Aorta (tissue), 5 donors: ENCODE measurements around the gene GOLT1A. TPM values are rescaled to one million over a fixed set of nuclear protein-coding genes. Genes with fewer than 3 reads are reported as not detected.

ENCODE experiments used
- ATAC-seq: fragments of 200-7000 bp; cut with Tn5 transposase; one replicate; pipeline ENCODE4 v1.9.1; 2022; ENCODE audit warnings: moderate library complexity; ENCODE audit not compliant: low FRiP score
- DNase-seq, 2 donors: peaks; one replicate each; pipeline ENCODE4 v3.0.0-alpha.2; 2020
- H3K27ac ChIP-seq, 2 donors: one replicate each; pipeline ENCODE4 v1.5.1; 2013; ENCODE audit warnings: low read length in 2 of 2, mild to moderate bottlenecking in 2 of 2, moderate library complexity in 2 of 2, control low read depth in 1 of 2, inconsistent platforms in 1 of 2, low read depth in 1 of 2
- H3K27me3 ChIP-seq, 2 donors: one replicate each; pipeline ENCODE4 v1.6.1; 2013; ENCODE audit warnings: control low read depth in 1 of 2, low read length in 1 of 2, mild to moderate bottlenecking in 1 of 2, moderate library complexity in 1 of 2; ENCODE audit not compliant: insufficient read depth in 2 of 2, control insufficient read depth in 1 of 2
- H3K36me3 ChIP-seq, 2 donors: one replicate each; pipeline ENCODE4 v1.6.1; 2013; ENCODE audit warnings: control low read depth in 1 of 2, low read length in 1 of 2, mild to moderate bottlenecking in 1 of 2; ENCODE audit not compliant: insufficient read depth in 2 of 2, control insufficient read depth in 1 of 2
- H3K4me1 ChIP-seq, 2 donors: one replicate each; pipeline ENCODE4 v1.6.1; 2013; ENCODE audit warnings: low read length in 2 of 2, control low read depth in 1 of 2, mild to moderate bottlenecking in 1 of 2, moderate library complexity in 1 of 2; ENCODE audit not compliant: insufficient read depth in 2 of 2, control insufficient read depth in 1 of 2
- H3K4me3 ChIP-seq, 2 donors: one replicate each; pipeline ENCODE4 v1.5.1; 2013; ENCODE audit warnings: low read length in 2 of 2, control low read depth in 1 of 2, mild to moderate bottlenecking in 1 of 2
- H3K9me3 ChIP-seq: one replicate; pipeline ENCODE4 v1.6.1; 2013; ENCODE audit warnings: mild to moderate bottlenecking, low read length; ENCODE audit not compliant: control insufficient read depth
- WGBS, 2 donors: extraction: QIAGEN DNeasy Blood & Tissue Kit; methylation state at CpG; one replicate each; pipeline ENCODE4 v1.1.7; 2013; 5-methylcytosine and 5-hydroxymethylcytosine counted together
- intact Hi-C, 2 donors: fragments of 100-400 bp; cut with DNase I; formaldehyde crosslinking; loops; one replicate each; pipeline versions ENCODE4 v1.14.2 to v1.15.0; 2022
- polyA plus RNA-seq, 2 donors: library from polyadenylated mRNA; stranded (reverse); fragments of 200-250 nt; gene quantifications; one replicate each; pipeline ENCODE4 v1.2.3, GENCODE V29; 2013
- total RNA-seq, 2 donors: library from RNA; stranded (reverse); fragmentation: NEBNext Ultra II Directional; extraction: Animal tissue kit (Norgen Biotek cat#: 25700); gene quantifications; one replicate each; pipeline ENCODE4 v1.2.1, GENCODE V29; 2021
- donor health status: healthy with polysubstance abuse.
- donor health status: Bipolar disorder and iron deficiency.
- donor health status: DM: no; HTN: no; CAD: no.
- donor health status: DM: no; HTN: no; CAD: no.
- donor health status: DM: yes; HTN: yes; CAD: no.

Gene GOLT1A
- total and polyA plus RNA-seq, 4 donors: 10.5 TPM; not detected in 3

DNA sequence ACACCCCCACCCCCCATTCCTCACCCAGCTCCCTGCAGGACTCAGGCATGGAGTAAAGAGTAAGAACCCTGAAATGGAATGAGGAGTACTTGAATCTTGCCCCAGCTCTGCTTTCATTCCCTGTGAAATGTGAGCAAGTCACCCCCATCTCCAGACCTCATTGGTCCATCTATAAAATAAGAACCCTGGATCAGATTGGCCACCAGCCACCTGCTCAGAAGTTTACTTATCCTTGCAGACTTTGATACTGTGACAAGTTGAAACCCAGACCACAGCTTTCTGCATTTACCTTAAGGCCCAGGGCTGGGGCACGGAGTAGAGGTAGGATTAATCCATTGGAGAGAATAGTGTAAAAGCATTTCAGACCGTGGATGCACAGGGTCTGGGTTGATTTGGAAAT, 19.7 kb downstream of the GOLT1A start:
- Histone ChIP-seq H3K36me3 (no peaks in the 10 kb centered on the region), H3K9me3 (no peaks in the 10 kb centered on the region), H3K27ac (no peak overlapping the region), H3K4me3 (no peak overlapping the region), H3K4me1 (no peaks in the 10 kb centered on the region), H3K27me3 (no peaks in the 10 kb centered on the region)
- DNase-seq: no peak
- ATAC-seq: no peak
- intact Hi-C loops: no loop called here
- WGBS, 2 donors: 79 to 82% methylated on average over 2 of the region's 2 CpGs

DNA sequence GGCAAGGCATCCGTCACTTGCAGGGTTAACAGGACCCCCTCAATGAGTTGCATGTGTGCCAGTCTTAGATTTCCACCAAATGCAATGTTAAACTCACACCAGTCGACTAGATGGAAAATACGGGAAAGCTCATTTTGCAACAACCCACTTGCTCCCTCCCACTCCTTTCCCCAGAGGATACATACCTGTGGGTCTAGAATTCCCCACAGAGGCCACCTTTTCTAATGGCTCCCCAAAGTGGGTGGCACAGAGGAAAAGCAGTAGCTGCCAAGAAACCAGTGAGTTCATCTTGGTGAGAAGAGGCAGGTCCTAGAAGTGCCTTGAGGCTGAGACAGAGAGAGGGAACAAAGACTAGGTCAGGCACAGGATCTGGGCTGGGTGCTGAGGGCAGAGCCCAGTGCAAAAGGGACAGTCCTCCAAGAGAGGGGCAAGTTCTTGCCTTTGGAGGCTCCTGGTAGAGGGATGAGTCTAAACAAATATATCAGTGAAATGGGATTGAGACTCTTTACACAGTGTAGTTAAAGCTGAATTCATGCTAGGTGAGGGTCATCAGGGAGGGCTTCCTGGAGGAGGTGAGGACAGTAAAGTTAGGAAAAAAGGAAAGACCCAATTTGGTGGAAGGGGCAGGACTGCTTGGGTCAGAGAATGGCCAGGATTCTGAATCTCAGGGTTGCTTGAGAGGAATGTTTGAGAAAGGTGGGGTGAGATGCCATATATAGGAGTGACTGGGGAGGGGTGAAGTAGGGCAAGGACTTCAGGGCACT, 21.0 kb downstream of the GOLT1A start:
- H3K9me3 ChIP-seq: no peaks in the 10 kb centered on the region
- DNase-seq: no peak
- 57 to 59% methylated on average over 3 of the region's 3 CpGs for WGBS, 2 donors
- no peak overlapping the region for H3K4me3 ChIP-seq
- no peak for ATAC-seq
- no peaks in the 10 kb centered on the region for H3K4me1 ChIP-seq
- H3K36me3 ChIP-seq: no peaks in the 10 kb centered on the region
- intact Hi-C loops: no loop called here
- H3K27me3 ChIP-seq: no peaks in the 10 kb centered on the region
- H3K27ac ChIP-seq: no peak overlapping the region

DNA sequence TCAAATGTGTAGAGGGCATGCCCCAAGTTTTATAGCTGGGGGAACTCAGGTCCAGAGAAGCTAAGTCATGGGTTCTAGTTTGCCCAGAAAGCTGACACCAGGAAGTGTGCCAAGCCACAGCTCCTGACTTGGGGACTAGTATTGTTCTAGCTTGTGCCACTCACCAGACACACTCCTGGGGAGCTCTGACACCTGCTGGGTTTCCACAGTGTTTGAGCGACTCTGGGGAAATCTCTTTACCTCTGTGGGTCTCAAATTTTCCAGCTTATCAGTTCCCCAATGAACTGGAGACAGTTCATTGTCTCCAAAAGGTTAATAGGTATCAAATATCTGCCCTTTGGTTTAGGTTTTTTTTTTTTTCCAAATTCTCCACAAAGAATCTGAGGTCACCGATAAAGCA, 21.7 kb downstream of the GOLT1A start:
- Histone ChIP-seq H3K27ac (no peak overlapping the region), H3K9me3 (no peaks in the 10 kb centered on the region), H3K36me3 (no peaks in the 10 kb centered on the region), H3K4me3 (no peak overlapping the region), H3K27me3 (no peaks in the 10 kb centered on the region), H3K4me1 (no peaks in the 10 kb centered on the region)
- intact Hi-C loops: no loop called here
- ATAC-seq (no peak), DNase-seq (no peak)
- 93 to 96% methylated on average over 2 of the region's 2 CpGs for WGBS, 2 donors

DNA sequence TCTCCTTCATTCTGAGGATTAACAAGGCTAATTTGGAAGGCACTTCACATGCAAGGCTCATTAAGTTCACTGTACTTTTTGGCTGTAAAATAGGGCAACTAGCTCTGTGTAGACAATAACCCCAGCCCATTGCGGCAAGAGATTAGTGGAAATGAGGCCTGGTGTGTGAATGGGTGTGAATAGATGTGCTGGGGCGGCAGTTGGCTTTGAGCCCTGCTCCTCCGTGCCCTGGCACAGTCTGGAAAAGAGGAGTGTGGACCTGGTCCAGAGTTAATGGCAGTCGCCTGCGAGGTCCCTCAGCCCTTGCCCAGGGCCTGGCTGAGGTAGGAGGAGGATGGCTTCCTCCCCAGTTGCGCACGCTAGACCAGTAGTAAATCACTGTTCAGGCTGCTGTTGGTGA, 22.3 kb downstream of the GOLT1A start:
- no peaks in the 10 kb centered on the region for H3K27me3 ChIP-seq
- no peak overlapping the region for H3K4me3 ChIP-seq
- 63 to 72% methylated on average over 7 of the region's 7 CpGs for WGBS, 2 donors
- H3K27ac ChIP-seq: no peak overlapping the region
- H3K36me3 ChIP-seq: no peaks in the 10 kb centered on the region
- intact Hi-C loops: no loop called here
- no peaks in the 10 kb centered on the region for H3K9me3 ChIP-seq
- ATAC-seq (no peak), DNase-seq (no peak)
- no peaks in the 10 kb centered on the region for H3K4me1 ChIP-seq

DNA sequence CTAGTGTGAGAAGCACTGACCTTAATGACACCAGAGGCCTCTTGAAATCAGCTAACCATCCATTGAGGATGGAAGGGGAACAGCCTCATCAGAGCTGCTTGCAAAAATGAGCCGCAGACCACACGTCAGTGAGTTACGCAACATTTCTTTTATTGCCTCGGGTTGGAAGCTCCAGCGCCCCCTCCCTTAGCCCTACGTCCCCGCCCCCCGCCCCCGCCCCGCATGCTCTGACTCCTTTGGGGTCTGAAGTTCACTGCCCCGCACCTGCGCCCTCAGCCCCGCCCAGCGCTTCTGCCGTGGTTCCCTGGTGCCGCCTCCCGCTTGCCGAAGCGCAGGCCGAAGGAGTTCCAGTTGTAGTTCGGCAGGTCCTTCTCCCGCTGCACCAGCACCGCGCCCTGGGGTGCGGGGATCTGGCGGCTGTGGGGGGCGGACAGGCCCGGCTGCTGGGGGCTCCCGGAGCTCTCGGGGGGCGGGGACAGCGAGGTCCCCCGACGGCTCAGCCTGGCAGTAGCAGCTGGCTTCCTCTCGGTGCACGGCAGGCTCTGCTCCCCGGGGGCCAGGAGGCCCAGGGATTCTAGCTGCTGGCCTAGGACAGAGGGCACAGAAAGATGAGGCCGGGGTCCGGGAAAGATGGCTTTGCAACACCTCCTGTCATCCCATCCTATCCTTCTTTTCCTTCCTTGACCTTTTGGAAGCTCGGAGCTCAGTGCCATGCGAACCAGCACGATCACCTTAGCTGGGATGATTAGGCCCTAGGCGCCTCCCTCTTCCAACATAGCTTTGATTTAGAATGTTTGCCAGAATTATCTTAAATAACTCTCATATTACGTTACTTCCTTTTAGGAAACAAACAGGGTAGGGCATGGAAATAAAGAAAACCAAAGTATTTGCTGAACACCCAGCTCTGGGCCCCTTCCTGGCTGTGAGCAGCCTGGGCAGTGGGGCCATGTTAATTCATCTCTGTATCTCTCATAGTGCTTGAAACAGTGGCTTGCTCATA, 23.3 kb downstream of the GOLT1A start:
- Histone ChIP-seq H3K36me3 (no peaks in the 10 kb centered on the region), H3K27ac (no peak overlapping the region), H3K9me3 (no peaks in the 10 kb centered on the region), H3K27me3 (no peaks in the 10 kb centered on the region), H3K4me3 (no peak overlapping the region), H3K4me1 (no peaks in the 10 kb centered on the region)
- 21% methylated on average over 37 to 44 of the region's 44 CpGs for WGBS, 2 donors
- intact Hi-C loops: no loop called here
- DNase-seq: no peak
- ATAC-seq: peak; percentile 36

DNA sequence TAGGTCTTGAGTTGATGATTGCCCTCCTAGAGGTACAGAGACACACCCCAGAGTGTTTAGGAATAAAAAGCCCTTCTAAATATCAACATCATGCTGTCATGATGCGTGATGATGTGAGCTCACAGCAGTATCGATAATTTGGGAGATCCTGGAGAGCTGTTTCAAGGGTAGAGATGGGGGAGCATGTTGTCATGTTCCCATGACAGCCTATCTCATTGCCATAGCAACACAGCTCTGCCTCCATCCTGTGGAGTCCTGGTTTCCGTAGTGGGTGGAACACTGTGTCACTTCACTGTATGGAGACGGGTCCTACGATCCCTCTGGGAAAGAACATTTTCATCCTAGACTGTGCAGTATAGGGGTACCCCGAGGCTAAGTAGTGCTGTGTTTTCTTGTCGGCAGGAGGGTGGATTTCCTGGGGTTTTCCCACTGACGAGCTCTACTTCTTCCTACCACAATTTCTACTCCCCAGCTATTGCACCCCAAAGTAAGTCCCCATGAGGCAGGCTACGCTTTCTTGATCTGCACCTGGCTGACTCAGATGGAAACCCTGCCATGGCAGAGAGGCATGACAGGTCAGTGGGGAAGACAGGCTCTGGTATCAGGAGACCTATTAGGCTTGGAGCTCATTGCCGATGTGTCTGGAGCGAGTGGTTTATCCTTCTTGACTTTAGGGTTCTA, 24.7 kb downstream of the GOLT1A start:
- 65 to 77% methylated on average over 11 of the region's 11 CpGs for WGBS, 2 donors
- Histone ChIP-seq H3K4me3 (no peak overlapping the region), H3K27ac (no peak overlapping the region), H3K4me1 (no peaks in the 10 kb centered on the region), H3K9me3 (no peaks in the 10 kb centered on the region), H3K36me3 (no peaks in the 10 kb centered on the region), H3K27me3 (no peaks in the 10 kb centered on the region)
- no peak for ATAC-seq
- no peak for DNase-seq
- intact Hi-C loops: no loop called here

DNA sequence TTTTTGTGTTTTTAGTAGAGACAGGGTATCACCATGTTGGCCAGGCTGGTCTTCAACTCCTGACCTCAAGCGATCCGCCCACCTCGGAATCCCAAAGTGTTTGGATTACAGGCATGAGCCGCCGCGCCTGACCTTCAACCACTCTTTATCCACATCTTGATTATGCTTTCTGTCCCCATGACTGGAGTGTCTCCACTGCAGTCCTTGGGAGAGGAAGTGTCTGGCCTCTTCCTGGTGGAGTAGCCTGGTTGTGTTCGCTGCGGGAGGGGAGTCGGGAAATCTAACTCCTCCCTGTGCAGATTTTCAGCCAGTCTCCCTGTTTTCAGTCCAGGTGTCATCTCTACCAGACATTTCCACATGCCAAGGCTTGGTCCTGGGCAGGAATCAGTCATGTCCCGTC, 27.2 kb downstream of the GOLT1A start:
- ATAC-seq (no peak), DNase-seq (no peak)
- 71 to 73% methylated on average over 10 of the region's 10 CpGs for WGBS, 2 donors
- no peaks in the 10 kb centered on the region for H3K9me3 ChIP-seq
- H3K27me3 ChIP-seq: no peaks in the 10 kb centered on the region
- H3K4me1 ChIP-seq: no peaks in the 10 kb centered on the region
- intact Hi-C loops: no loop called here
- no peak overlapping the region for H3K27ac ChIP-seq
- no peak overlapping the region for H3K4me3 ChIP-seq
- H3K36me3 ChIP-seq: no peaks in the 10 kb centered on the region

DNA sequence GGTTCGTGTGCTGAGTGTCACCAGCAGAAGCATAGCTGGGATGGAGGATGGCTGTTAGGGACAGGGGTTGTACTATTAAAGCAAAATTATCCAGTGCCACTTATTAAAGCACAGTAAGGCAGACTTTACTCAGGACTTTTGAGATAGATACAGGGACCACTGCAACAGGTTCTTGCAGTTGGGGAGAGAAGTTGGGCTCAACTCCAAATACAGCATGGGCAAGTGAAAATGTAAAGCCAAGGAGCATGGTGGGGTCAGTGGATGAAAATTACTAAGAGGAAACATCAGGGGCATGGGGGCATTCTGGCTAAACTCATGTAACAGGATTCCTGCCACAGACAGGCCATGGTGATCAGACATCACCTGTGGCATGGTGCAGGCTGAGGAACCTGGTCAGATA, 32.7 kb downstream of the GOLT1A start:
- H3K4me3 ChIP-seq: no peak overlapping the region
- no peak for DNase-seq
- no peaks in the 10 kb centered on the region for H3K9me3 ChIP-seq
- WGBS, 2 donors: 58 to 67% methylated on average over 1 of the region's 1 CpG
- H3K27me3 ChIP-seq: no peaks in the 10 kb centered on the region
- no peaks in the 10 kb centered on the region for H3K36me3 ChIP-seq
- H3K27ac ChIP-seq: no peak overlapping the region
- no peak for ATAC-seq
- H3K4me1 ChIP-seq: no peaks in the 10 kb centered on the region
- intact Hi-C loops: no loop called here
